Hepatocyte (in vitro differentiated cells): ENCODE results near the gene PTDSS2. TPM values are rescaled to one million over a fixed set of nuclear protein-coding genes. Genes with fewer than 3 reads are reported as not detected.

ENCODE experiments used
- DNase-seq: peaks from one replicate; pipeline ENCODE4 v3.0.0-alpha.2; 2016; ENCODE audit warnings: low spot score
- H2AFZ ChIP-seq: fragments of 200-600 bp; sonication (generic); 2 replicates; pipeline ENCODE4 v1.6.0; 2016; ENCODE audit warnings: antibody characterized with exemption, mild to moderate bottlenecking
- H3K27ac ChIP-seq: fragments of 200-600 bp; sonication (generic); 2 replicates; pipeline ENCODE4 v1.5.1; 2016; ENCODE audit warnings: mild to moderate bottlenecking
- H3K27me3 ChIP-seq: fragments of 200-600 bp; sonication (generic); 2 replicates; pipeline ENCODE4 v1.6.1; 2016
- H3K36me3 ChIP-seq: fragments of 200-600 bp; sonication (generic); replicated peaks from 2 replicates; pipeline ENCODE4 v1.5.1; 2016; ENCODE audit warnings: low read depth; ENCODE audit not compliant: insufficient read depth
- H3K4me1 ChIP-seq: fragments of 200-600 bp; sonication (generic); 2 replicates; pipeline ENCODE4 v1.5.1; 2016; ENCODE audit warnings: mild to moderate bottlenecking, moderate library complexity; ENCODE audit not compliant: insufficient read depth
- H3K4me2 ChIP-seq: fragments of 200-600 bp; sonication (generic); 2 replicates; pipeline ENCODE4 v1.6.0; 2016
- H3K4me3 ChIP-seq: fragments of 200-600 bp; sonication (generic); 2 replicates; pipeline ENCODE4 v1.5.1; 2016; ENCODE audit warnings: mild to moderate bottlenecking
- H3K79me2 ChIP-seq: fragments of 200-600 bp; sonication (generic); 2 replicates; pipeline ENCODE4 v1.6.0; 2017; ENCODE audit warnings: mild to moderate bottlenecking
- H3K9me2 ChIP-seq: fragments of 200-600 bp; sonication (generic); replicated peaks from 2 replicates; pipeline ENCODE4 v1.6.0; 2017; ENCODE audit warnings: mild to moderate bottlenecking; ENCODE audit not compliant: insufficient read depth
- H3K9me3 ChIP-seq: fragments of 200-600 bp; sonication (generic); 2 replicates; pipeline ENCODE4 v1.5.1; 2016; ENCODE audit warnings: low read depth, mild to moderate bottlenecking
- H4K20me1 ChIP-seq: fragments of 200-600 bp; sonication (generic); 2 replicates; pipeline ENCODE4 v1.6.0; 2016; ENCODE audit warnings: mild to moderate bottlenecking; ENCODE audit not compliant: insufficient read depth, poor library complexity, severe bottlenecking
- CTCF ChIP-seq: fragments of 200-600 bp; sonication (generic); IDR thresholded peaks from 2 replicates; pipeline ENCODE4 v1.5.1; 2016; ENCODE audit warnings: antibody characterized with exemption, mild to moderate bottlenecking; ENCODE audit not compliant: poor library complexity
- EZH2 ChIP-seq: fragments of 200-600 bp; sonication (generic); IDR thresholded peaks from 2 replicates; pipeline ENCODE4 v1.6.1; 2016; ENCODE audit warnings: antibody characterized with exemption, mild to moderate bottlenecking, borderline replicate concordance
- EZH2phosphoT487 ChIP-seq: fragments of 200-600 bp; sonication (generic); IDR thresholded peaks from one replicate; pipeline ENCODE4 v1.6.1; 2018; ENCODE audit warnings: antibody characterized with exemption, mild to moderate bottlenecking, low read depth, moderate library complexity; ENCODE audit not compliant: unreplicated experiment, severe bottlenecking
- WGBS: methylation state at CpG from one replicate; pipeline ENCODE4 v1.1.6; 2016; ENCODE audit warnings: low lambda C conversion rate; ENCODE audit errors: missing lambda C conversion rate; 5-methylcytosine and 5-hydroxymethylcytosine counted together
- polyA plus RNA-seq: library from polyadenylated mRNA; unstranded; fragments of >200 nt; fragmentation: Nextera tagmentation; extraction: Ambion mirVana; gene quantifications from 2 replicates; pipeline ENCODE4 v1.2.1, GENCODE V29; 2016
- total RNA-seq: library from RNA; depleted of rRNA; stranded (reverse); fragments of >200 nt; gene quantifications from 2 replicates; pipeline ENCODE4 v1.2.3, GENCODE V29; 2014

Gene PTDSS2
- total and polyA plus RNA-seq, 2 experiments from 2014 or later: 31.5 to 50.8 TPM

- no peak overlapping the region for H3K4me2 ChIP-seq
- no peaks in the 10 kb centered on the region for H3K79me2 ChIP-seq
- no peaks in the 10 kb centered on the region for H3K9me3 ChIP-seq
- 92% methylated on average over 27 of the region's 27 CpGs for WGBS
- H3K9me2 ChIP-seq: no peaks in the 10 kb centered on the region
- H2AFZ ChIP-seq: no peak overlapping the region
- H3K4me3 ChIP-seq: no peak overlapping the region
- H3K27me3 ChIP-seq: no peaks in the 10 kb centered on the region
- no peak for DNase-seq
- H3K36me3 ChIP-seq: no peaks in the 10 kb centered on the region
- no peak overlapping the region for H3K27ac ChIP-seq
- TF ChIP-seq EZH2phosphoT487 (no peak), EZH2 (no peak), CTCF (no peak)
- no peaks in the 10 kb centered on the region for H4K20me1 ChIP-seq
- peaks cover 11% of the 10 kb centered on the region for H3K4me1 ChIP-seq
Observed at GRCh38 chr11:403761-404431, 46.2 kb upstream of the PTDSS2 start.

- H3K27me3 ChIP-seq: no peaks in the 10 kb centered on the region
- no peak overlapping the region for H3K4me3 ChIP-seq
- no peak overlapping the region for H3K27ac ChIP-seq
- H2AFZ ChIP-seq: no peak overlapping the region
- no peaks in the 10 kb centered on the region for H3K9me2 ChIP-seq
- peaks cover 11% of the 10 kb centered on the region for H3K4me1 ChIP-seq
- TF ChIP-seq EZH2 (no peak), EZH2phosphoT487 (no peak), CTCF (no peak)
- H3K4me2 ChIP-seq: no peak overlapping the region
- 93% methylated on average over 13 of the region's 14 CpGs for WGBS
- H3K79me2 ChIP-seq: no peaks in the 10 kb centered on the region
- H3K9me3 ChIP-seq: no peaks in the 10 kb centered on the region
- DNase-seq: no peak
- H4K20me1 ChIP-seq: no peaks in the 10 kb centered on the region
- H3K36me3 ChIP-seq: no peaks in the 10 kb centered on the region
Observed at GRCh38 chr11:404551-405264, 45.4 kb upstream of the PTDSS2 start.

GRCh38 chr11:405323-405953, 44.6 kb upstream of the PTDSS2 start:
- no peaks in the 10 kb centered on the region for H3K27me3 ChIP-seq
- WGBS: 92% methylated on average over 10 of the region's 17 CpGs
- H3K27ac ChIP-seq: no peak overlapping the region
- H3K36me3 ChIP-seq: no peaks in the 10 kb centered on the region
- H4K20me1 ChIP-seq: no peaks in the 10 kb centered on the region
- no peak overlapping the region for H2AFZ ChIP-seq
- TF ChIP-seq CTCF (no peak), EZH2phosphoT487 (no peak), EZH2 (no peak)
- no peaks in the 10 kb centered on the region for H3K9me2 ChIP-seq
- no peak for DNase-seq
- H3K4me1 ChIP-seq: peaks cover 11% of the 10 kb centered on the region
- no peak overlapping the region for H3K4me3 ChIP-seq
- H3K9me3 ChIP-seq: no peaks in the 10 kb centered on the region
- peak overlapping the region; percentile 77 for H3K4me2 ChIP-seq
- H3K79me2 ChIP-seq: no peaks in the 10 kb centered on the region
